Activated CD8-positive, alpha-beta memory T cell treated with anti-CD3 and anti-CD28 coated beads, Interleukin-2, amount 50 U/mL, for 24 hours (primary cell): Measurements from ENCODE around the gene CRADD.
"Not testable (repeated sequence)": the region's sequence is repeated elsewhere in the genome, so short reads cannot be mapped to it uniquely, and the experiment has no call there.

Experiments
- DNase-seq: peaks from one replicate; pipeline ENCODE4 v3.0.0-alpha.2; 2020; ENCODE audit errors: extremely low read depth

Gene CRADD

DNA sequence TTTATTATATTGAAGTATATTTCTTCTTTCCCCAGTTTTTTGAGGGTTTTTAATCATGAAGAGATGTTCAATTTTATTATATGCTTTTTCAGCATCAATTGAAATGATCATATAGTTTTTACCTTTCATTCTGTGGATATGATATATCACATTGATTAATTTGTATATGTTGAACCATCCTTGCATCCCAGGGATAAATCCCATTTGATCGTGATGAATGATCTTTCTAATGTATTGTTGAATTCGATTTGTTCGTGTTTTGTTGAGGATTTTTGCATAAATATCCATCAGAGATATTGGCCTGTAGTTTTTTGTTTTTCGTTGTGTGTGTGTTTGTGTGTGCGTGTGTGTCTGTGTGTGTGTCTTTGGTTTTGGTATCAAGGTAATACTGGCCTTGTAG lies 196.4 kb downstream of the CRADD start:
- DNase-seq: no peak

DNA sequence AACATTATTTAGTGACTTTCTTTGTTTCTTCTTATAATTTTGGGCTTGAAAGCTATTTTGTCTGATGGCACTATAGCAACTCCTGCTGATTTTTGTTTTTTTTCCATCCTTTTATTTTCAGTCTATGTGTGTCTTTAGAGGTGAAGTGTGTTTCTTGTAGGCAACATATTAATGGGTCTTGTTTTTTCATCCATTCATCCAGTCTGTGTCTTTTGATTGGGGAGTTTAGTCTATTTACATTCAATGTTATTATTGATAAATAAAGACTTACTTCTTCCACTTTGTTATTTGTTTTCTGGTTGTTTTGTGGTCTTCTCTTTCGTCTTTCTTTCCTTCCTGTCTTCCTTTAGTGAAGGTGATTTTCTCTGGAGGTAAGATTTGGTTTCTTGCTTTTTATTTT lies 198.0 kb downstream of the CRADD start:
- no peak for DNase-seq

DNA sequence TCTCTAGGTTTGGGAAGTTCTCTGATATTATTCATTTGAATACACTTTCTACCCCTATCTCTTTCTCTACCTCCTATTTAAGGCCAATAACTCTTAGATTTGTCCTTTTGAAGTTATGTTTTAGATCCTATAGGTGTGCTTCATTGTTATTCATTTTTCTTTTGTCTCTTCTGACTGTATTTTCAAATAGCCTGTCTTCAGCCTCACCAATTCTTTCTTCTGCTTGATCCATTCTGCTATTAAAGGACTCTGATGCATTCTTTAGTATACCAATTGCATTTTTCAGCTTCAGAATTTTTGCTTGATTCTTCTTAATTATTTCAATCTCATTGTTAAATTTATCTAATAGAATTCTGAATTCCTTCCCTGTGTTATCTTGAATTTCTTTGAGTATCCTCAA lies 199.2 kb downstream of the CRADD start:
- DNase-seq: no peak

DNA sequence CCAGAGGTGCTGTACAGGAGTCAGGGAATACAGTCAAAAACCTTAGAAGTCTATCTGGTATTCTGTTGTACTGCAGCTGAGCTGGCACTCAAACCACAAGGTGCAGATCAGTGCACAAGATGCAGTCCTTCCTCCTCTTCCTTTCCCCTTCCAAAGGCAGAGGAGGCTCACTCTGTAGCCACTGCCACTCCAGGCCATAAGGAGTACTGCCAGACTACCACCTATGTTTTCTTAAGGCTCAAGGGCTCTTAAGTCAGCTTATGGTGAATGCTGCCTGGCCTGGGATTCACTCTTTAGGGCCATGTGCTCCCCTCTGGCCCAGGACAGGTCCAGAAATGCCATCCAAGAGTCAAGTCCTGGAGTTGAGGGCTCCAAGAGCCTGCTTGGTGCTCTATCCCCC lies 200.3 kb downstream of the CRADD start:
- no peak for DNase-seq

DNA sequence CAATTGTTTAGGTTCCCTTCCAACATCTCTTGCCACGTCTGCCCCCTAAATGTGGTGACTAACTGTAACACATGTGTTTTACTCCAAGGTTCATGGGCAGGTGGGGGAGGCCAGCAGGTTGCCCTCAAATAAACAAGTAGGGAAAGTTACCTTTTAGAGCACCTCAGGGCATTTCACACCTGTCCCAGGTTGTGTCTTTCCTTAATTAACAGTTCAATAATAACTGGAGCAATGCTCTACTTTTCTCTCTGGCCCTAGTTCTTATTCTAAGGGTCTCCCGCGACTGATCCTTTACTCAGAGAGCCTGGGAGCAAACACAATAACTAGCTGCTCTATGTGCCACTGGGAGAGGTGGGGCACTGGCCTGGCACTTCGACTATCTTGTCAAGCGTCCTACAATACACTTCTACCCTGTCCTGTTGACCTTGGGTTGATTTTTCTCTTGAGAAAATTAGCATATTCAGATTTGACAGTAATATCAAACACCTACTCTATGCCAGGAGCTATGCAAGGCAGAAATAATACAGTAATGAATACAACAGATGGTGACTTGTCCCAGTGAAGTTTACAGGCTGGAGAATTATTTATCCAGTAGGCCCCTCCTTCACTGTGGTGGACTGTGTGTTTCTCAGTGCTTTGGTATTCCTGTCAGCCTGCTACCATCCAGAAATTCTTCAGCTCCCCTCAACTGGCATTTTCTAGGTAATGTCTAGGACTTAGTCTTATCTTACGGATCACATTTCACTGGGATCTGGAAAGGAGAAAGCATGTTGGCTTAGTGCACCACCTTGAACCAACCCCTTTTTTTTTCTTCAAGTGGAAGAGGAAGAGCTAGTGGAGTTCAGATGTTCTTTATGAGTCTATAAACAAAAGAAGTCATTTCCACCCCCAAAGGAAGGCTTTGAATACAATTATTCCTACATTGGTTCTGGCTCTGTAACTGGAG lies 202.6 kb downstream of the CRADD start:
- no peak for DNase-seq

DNA sequence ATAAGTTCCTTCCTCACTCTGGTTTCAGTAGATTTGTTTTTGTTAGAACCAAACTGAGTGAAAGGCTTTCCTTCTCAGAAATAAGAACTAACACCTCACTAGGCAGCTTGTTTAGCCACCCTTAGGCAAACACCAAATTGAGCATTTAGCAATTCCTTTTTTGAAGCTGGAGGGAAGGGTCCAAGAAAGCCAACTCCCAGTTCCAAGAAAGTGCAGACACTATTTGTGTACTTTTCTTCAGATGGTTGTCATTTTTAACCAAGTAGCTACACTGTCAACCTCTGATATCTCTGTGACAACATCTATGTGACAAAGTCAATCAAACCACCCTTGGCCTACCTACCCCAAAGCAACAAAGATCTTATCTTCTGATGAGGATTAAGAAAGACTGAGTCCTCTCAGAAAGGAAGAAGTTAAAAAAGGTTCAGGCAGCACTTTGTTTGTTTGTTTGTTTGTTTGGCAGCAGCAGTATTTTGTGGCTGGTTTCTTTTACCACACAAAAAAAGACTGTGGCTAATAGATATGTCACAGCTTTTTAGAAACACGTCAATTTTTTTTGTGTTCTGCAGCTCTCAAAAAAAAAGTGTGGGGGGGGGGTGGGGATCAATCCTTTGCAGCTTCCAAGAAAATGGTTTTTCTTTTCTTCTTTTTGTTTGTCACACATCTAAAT lies 203.8 kb downstream of the CRADD start:
- no peak for DNase-seq

DNA sequence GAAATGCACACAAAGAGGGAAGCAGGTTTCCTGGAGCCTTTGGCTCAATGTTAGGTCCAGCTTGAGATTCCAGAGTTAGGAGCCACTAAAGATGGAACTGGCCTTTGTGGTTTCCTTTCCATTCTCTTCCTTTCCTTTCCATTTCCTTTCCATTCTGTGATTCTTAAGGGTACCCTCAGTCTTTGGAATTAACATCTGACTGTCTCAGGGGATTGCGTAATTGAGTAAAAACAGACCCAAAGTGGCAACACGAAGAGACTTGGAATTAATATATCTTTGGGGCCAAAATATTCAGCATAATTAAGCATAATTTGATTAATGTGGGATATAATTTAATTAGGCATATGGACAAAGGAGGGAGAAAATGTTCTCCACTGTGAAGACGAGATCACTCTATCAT lies 205.6 kb downstream of the CRADD start:
- no peak for DNase-seq

DNA sequence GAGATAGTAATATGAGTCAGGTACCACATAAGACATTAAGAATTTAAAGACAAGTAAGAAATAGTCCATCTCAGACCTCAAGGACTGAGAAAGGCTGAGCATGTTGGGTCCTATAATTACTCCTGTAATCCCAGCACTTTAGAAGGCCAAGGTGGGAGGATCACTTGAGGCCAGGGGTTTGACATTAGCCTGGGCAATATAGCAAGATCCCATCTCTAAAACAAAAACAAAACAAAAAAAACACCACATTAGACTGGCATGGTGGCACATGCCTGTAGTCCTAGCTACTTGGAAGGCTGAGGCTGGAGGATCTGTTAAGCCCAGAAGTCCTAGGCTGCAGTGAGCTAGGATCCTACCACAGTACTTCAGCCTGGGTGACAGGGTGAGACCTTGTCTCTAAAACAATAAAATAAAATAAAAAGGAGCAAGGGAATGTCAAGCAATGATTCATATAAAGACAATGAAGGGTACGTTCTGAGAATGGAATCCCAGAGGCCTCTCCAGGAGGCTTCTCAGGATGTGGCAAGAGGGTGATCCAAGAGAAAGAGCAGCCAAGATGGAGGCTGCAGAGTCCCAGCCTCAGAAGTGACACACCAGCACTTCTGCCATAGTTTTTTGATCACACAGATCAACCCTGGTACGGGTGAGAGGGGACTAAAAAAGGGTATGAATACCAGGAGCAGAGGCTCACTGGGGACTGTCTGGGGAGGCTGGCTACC lies 206.4 kb downstream of the CRADD start:
- DNase-seq: no peak

DNA sequence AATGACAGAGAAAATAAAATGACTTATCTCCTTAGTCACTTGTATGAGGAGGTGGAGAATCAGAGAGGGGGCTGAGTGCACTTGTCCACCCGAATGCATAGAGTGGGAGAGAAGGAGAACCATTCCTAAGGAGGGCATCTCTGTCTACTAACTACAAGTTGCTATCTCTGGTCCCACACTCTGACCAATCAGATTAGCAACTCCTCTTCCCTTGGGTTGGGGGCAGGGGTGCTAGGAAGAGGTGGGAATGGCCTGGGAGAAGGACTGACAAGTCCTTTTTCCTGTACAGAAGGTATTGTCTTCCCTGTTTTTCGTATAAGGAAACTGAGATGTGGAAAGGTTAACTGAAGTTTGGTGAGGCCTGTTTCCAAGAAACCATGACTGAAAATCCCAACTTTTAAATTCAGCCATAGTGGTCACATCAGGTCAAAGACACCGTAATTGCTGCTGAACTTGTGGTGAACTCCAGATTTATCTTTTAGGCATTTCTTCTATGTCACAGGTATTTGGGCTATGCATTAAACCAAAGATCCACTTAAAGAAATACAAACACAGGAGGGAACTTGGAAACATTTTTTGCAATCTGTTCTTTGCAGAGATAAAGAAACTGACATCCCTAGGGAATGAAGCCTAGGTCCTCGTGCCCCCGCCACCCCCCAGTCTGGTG lies 207.8 kb downstream of the CRADD start:
- DNase-seq: no peak

DNA sequence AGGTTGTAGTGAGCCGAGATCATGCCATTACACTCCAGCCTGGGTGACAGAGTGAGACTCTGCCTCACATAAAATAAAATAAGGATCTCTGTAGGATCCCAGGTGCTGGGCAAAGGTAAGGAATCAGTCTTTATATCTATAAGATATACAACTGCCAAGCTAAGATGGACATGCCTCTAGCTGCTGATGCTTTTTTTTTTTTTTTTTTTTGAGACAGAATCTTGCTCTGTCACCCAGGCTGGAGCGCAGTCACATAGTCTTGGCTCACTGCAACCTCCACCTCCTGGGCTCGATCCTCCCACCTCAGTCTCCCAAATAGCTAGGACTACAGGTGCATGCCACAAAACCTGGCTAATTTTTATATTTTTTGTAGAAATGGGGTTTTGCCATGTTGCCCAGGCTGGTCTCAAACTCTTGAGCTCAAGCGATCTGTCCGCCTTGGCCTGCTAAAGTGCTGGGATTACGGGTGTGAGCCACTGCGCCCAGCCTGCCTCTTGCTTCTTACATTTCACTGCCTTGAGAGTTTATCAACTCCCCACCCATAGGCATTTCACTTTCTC lies 208.9 kb downstream of the CRADD start:
- DNase-seq: not testable (repeated sequence)

DNA sequence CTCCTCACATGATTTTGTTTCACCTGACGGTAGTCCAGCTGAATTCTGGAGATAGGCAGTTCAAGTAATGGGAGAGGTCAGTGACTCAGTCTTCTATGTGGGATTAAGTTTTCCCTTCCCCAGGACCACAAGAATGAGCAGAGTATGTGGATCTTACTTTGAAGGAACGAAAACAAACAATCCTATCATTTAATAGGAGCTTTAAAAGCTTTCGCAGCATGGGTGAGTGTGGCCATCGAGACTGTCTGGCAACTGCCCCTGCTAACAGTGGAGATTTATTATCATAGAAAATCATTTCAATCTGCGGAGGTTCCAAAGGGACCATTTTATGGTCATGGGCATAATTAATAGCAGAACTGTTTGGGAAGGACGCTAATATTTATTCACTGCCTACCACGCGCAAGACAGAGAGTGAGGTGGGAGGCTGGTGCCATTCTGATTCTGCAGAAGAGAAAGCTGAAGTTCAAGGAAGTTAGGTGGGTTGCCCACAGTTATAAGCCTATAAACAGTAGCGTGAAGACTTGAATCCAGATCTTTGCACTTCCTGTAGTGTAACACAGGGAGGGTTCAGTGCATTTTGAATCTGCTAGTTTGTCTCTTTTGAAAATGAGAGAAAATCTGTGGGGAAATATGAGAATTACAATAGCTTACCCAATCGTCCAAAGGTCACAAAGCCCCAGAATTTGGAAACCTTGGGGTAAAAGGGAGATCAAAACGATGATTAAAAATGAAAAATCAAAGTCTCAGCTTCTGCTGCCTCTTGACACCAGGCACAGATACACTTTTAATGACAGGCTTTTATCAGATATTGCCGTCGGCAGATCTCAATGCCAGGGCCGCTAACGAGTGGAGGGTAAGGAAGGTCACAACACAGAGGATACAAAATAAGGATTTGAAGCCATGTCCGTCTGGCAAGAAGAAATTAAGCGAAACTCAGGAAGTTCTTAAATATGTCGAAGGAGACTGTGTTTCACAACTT lies 209.6 kb downstream of the CRADD start:
- DNase-seq: no peak

DNA sequence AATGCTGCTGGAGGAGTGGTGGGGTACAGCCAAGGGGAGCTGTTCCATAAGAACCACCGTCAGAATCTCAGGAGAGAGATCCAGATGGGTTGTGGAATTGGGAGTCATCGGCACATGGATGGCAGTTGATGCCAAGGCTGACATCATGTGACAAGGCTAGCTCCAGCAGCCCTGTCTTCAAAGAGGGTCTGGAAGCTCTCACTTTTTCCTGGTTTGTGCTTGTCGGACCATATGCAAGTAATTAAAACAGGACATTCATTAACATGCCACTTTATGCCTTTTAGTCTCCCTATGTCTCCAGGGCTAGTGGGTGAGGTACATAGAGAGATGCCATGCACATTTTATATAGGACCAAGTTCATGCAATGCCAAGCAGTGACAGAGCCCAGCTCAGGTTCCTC lies 211.8 kb downstream of the CRADD start:
- DNase-seq: no peak

DNA sequence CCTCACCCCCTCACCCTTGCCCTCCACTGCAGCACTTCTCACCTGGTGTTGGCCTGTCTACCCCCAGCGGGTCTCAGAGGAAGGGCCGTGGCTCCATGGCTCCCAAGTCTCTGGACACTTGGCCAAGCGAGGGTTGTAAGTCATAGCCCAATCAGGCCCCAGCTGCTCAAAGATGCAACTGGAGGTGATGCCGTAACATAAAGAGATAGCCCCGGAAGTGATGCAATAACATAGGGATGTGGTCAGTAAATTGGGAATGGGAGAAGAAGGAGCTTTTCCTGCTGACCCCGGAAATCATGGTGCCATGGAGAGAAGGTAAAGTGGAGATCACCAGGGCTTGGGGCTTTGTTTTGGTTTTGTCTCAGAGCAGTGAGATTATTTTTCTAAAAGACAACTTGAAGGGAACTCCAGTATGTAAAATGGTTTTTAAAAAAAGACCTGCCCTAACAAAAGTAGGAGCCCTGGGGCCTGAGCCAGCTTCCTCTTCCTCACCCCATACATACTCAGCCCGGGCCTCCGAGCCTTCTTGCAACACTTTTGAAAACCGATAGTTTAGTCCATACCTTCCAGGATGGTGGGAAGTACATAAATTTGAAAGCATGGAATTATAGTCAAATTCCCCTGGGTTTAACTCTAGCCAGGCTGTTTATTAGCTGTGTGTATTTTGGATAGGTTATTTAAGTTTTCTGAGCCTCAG lies 212.5 kb downstream of the CRADD start:
- no peak for DNase-seq

DNA sequence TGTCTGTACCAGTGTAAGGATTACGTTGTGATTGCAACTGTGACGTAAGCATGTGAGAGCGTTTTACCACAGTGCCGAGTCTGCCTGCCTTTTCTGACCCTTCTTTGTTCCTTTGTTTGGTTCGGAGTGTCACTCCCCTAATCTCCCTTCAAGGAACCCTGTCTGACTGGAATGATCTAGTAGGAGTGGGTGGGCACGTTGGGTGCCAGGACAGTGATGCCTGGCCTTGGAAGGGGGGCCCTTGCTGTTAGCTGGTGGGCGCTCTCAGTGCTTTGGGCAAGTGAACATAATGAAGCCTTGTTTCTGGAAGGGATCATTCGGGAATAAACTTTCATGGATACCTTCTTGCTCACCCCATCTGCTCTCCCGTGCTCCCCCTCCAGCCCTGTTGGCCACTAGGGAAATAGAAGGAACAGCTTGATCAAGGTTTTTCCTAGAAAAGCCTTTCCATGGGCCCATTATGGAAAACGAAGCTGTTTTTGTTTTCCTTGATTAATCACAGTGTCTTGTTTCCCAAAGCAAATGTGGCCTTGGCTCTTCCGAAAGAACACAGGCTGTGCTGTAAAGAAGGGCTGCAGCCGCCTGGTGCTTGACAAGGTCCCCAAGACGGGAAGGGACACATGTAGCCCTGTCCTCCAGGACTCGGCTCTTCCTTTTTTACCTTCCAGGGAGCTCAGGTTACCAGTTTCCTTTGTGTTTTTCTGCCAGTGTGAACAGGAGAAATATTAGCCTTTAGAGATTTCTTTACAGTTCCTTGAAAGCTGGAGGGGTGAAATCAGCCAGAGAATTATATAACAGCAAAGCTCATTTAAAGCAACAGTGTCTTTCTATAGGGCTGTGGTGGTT lies 215.5 kb downstream of the CRADD start:
- DNase-seq: no peak

DNA sequence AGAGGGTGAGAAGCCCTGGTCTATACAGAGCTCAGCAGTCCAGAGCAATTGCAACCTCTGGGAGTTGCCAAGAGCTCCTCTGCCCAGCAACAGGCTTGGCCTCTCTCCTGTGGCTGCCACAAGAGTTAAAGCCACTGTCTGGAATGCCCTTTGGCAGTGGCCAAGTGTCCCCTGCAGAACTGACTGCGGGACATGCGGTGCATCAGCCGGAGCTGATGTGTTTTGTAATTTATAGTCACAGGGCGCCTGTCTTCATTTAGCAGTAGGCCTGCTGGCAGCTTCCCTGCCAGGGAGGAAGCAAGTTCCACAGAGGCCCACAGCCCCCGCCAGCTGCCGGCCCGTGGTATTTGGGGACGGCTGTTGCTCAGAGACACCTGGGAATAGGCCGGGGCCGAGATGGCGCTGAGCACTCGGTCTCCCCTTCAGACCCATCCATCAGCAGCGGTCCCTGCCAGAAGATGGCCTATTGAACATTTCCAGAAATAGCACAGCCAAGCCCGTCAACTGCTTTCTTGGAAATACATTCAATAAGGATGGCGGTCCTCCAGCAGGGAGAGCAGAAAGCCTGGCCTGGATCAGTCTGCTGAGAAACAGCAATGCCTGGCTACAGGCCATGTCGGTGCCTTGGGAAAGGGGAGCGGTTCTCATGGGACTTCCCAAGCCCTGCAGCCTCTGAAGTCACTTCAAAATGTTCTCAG lies 217.4 kb downstream of the CRADD start:
- no peak for DNase-seq

DNA sequence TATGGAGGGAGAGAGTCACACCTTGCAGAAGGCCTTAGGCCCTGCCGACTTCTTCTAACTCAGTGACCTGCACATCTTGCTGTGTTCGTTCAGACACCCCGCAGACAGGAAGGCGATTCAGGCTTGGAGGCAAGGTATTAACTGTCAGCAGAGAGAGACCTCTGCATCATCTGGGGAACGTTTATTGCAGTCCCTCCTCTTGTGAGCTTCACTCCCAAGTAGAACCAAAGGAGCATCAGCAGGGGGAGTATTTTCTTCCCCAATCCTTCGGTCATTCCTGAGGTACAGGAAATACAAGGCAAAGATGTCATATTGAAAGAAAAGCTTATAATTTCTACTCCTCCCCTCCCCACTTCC lies 217.9 kb downstream of the CRADD start:
- DNase-seq: no peak

DNA sequence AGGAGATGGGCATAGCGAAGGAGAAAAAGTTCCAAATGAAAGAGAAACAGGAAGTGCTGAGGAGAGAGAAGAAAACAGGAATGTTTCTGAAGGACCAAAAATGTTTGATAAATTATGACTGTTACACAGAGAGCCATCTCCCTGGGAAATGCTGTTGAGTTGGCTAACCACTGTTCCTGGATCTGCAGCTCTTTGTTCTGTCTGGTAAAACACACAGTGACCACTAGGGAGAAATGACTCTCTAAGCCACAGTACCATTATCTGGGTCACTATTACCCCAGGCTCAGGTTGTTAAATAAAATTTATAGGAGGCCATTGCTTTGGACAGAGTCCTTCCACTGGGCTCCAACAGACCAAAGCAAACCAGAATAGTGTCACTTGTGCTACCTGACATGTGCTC lies 219.3 kb downstream of the CRADD start:
- no peak for DNase-seq

DNA sequence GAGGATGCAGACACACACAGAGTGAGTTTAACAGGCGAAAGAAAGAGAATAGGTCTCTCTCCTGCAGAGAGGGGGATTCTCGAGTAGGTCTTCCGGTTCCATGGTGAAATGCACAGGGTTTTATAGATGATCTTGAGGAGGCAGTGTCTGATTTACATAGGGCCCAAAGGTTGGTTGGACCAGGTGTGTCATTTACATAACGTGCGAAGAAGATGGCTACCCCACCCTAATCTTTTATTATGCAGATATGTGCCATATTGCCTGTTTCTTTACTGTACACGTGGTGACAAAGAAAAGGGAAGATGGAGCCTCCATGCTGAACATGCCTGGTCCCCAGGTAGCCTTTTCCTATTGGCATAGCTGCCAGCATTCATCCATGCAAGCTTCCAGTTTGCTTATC lies 219.8 kb downstream of the CRADD start:
- no peak for DNase-seq
